Spleen (tissue), 7 donors: ENCODE data around the gene YIF1B.

Source experiments
- CTCF ChIP-seq, 11 experiments: fragments of 200-600 bp in 7 of 11; fragments of 450-650 bp in 4 of 11; sonication (generic) in 4 of 11; IDR thresholded peaks in 8 of 11; conservative IDR thresholded peaks in 3 of 11; 1 replicate in 7 of 11; 2 replicates in 4 of 11; pipeline versions ENCODE4 v1.4.0 to v1.8.0; 2016 to 2021; ENCODE audit warnings: antibody characterized with exemption in 11 of 11, inconsistent platforms in 4 of 11, mild to moderate bottlenecking in 1 of 11
- POLR2A ChIP-seq, 3 donors: fragments of 450-650 bp; IDR thresholded peaks; one replicate each; pipeline ENCODE4 v1.5.1; 2017; ENCODE audit warnings: antibody characterized with exemption in 3 of 3, mild to moderate bottlenecking in 1 of 3
- POLR2AphosphoS5 ChIP-seq, 3 donors: sonication (generic); formaldehyde crosslinking; IDR thresholded peaks; one replicate each; pipeline ENCODE4 v1.5.1; 2017; ENCODE audit warnings: antibody characterized with exemption in 3 of 3
- donor health status: DM: no; HTN: no; CAD: no; lungs with moderate emphysema.
- donor health status: DM: no; HTN: no; CAD: no.
- donor health status: DM: no; HTN: no; CAD: no.

DNA sequence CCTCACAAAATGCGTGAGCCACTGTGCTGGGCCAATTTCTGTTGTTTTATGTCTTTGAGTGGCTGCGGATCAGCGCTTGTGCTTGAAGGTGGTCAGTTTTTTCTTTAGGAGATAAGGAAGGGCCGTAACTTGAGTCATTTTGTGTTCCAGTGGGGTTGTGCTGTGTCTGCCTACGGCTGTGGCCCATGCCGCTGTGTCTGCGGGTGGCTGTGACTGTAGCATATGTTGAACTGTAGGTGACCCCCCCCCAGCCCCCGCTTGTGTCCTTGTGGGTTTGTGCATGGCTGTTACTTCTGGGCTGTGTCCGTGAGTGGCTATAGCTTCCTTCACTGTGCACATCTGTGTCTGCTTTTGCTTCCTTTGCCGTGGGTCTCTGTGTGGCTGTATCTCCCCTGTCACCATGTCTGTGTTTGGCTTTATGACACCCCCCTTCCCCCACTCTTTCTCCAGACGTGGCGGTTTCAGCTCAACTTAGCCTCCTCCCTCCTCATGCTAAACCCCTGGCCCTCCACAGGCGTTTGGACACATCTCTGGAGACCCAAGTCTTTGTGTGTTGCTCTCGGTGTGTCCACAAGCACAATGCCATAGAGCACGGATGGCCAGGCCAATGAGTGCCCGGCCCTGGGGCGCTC, 60.2 kb downstream of the YIF1B start:
- no peak for TF ChIP-seq CTCF (IDR thresholded peaks at IDR 0.05 in 8 of 11, conservative IDR thresholded peaks at IDR 0.05 in 3 of 11)
- no peak for TF ChIP-seq POLR2A (IDR thresholded peaks at IDR 0.05)
- no peak for TF ChIP-seq POLR2AphosphoS5 (IDR thresholded peaks at IDR 0.05)
